Lung (tissue), 12 donors: ENCODE data around the gene ZNF254. TPM values are rescaled to one million over a fixed set of nuclear protein-coding genes. Genes with fewer than 3 reads are reported as not detected.

ENCODE experiments used
- ATAC-seq: fragments of 200-7000 bp; cut with Tn5 transposase; one replicate; pipeline ENCODE4 v1.9.1; 2020; ENCODE audit warnings: moderate number of reproducible peaks; ENCODE audit not compliant: insufficient read depth, low FRiP score
- DNase-seq, 3 donors: peaks; one replicate each; pipeline ENCODE4 v3.0.0-alpha.2; 2013 to 2017
- H3K27ac ChIP-seq, 2 donors: one replicate each; pipeline ENCODE4 v1.5.1; 2013; ENCODE audit warnings: mild to moderate bottlenecking in 2 of 2, moderate library complexity in 2 of 2, control low read depth in 1 of 2, inconsistent platforms in 1 of 2, low read depth in 1 of 2, low read length in 1 of 2
- H3K27me3 ChIP-seq, 3 donors: one replicate each; pipeline ENCODE4 v1.5.1; 2013; ENCODE audit warnings: low read length in 2 of 3; ENCODE audit not compliant: control insufficient read depth in 3 of 3, insufficient read depth in 3 of 3
- H3K36me3 ChIP-seq, 4 donors: one replicate each; pipeline ENCODE4 v1.5.1; 2013; ENCODE audit warnings: low read length in 4 of 4, mild to moderate bottlenecking in 1 of 4, moderate library complexity in 1 of 4; ENCODE audit not compliant: control insufficient read depth in 4 of 4, insufficient read depth in 4 of 4
- H3K4me1 ChIP-seq, 5 donors: one replicate each; pipeline ENCODE4 v1.5.1; 2013; ENCODE audit warnings: low read length in 5 of 5, mild to moderate bottlenecking in 2 of 5, moderate library complexity in 1 of 5; ENCODE audit not compliant: control insufficient read depth in 5 of 5, insufficient read depth in 5 of 5
- H3K4me3 ChIP-seq: one replicate; pipeline ENCODE4 v1.5.1; 2013; ENCODE audit warnings: mild to moderate bottlenecking, control low read depth, moderate library complexity
- H3K9ac ChIP-seq, 2 donors: one replicate each; pipeline ENCODE4 v1.5.1; 2013; ENCODE audit warnings: low read length in 2 of 2, control low read depth in 1 of 2; ENCODE audit not compliant: insufficient read depth in 1 of 2
- H3K9me3 ChIP-seq, 4 donors: one replicate each; pipeline ENCODE4 v1.5.1; 2013; ENCODE audit warnings: low read length in 3 of 4, mild to moderate bottlenecking in 1 of 4, moderate library complexity in 1 of 4; ENCODE audit not compliant: control insufficient read depth in 4 of 4, insufficient read depth in 3 of 4
- CTCF ChIP-seq: IDR thresholded peaks from 2 replicates; pipeline ENCODE4 v1.5.1; 2012; ENCODE audit warnings: mild to moderate bottlenecking; ENCODE audit errors: control extremely low read depth, extremely low read depth
- WGBS, 2 donors: extraction: QIAGEN DNeasy Blood & Tissue Kit; methylation state at CpG; one replicate each; pipeline ENCODE4 v1.1.7; 2013; 5-methylcytosine and 5-hydroxymethylcytosine counted together
- polyA plus RNA-seq, 2 donors: library from polyadenylated mRNA; stranded (reverse); fragments of 200-250 nt; gene quantifications; one replicate each; pipeline ENCODE4 v1.2.1, GENCODE V29; 2013
- total RNA-seq, 2 donors: library from RNA; depleted of rRNA in 1 of 2; stranded (reverse); fragments of >200 nt in 1 of 2; gene quantifications; one replicate each; pipeline ENCODE4 v1.2.1, GENCODE V29; 2014 to 2021
- donor health status: control.
- donor health status: control.
- donor health status: Bipolar disorder and iron deficiency.
- donor health status: healthy.
- donor health status: DM: yes; HTN: yes; CAD: no.

ZNF254 gene
- total and polyA plus RNA-seq, 4 donors = 4.5 to 68.7 (median 10.5) TPM

DNA sequence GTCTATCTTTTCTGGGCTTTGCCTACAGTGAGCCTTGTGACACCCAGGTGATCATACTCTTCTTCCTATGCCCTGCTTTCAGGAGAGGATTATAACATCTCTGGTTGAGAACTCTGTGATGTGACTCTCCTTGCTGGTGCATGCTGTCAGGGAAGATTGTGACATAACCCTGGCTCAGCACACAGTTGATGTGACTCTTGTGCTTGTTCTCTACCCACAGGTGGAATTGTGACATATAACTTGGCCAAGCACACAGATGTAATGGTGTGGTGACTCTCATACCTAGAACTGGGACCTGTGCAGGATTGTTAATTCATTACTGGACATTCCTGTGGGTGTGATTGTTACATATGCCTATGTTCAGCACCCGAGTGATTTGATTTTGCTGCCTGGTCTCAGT lies 21.7 kb upstream of the ZNF254 start:
- no peak for DNase-seq
- no peak for TF ChIP-seq CTCF
- H3K4me1 ChIP-seq = no peaks in the 10 kb centered on the region
- H3K27ac ChIP-seq = no peak overlapping the region
- ATAC-seq = no peak
- WGBS, 2 donors = 93 to 94% methylated on average over 1 of the region's 1 CpG
- H3K36me3 ChIP-seq = peaks cover 8 to 26% (median 21%) of the 10 kb centered on the region in 4 donors
- no peak overlapping the region for H3K9ac ChIP-seq
- H3K27me3 ChIP-seq = no peaks in the 10 kb centered on the region
- H3K9me3 ChIP-seq = no peaks in the 10 kb centered on the region
- no peak overlapping the region for H3K4me3 ChIP-seq

GRCh38 chr19:24065865-24066604 lies 21.0 kb upstream of the ZNF254 start:
- 61 to 98% methylated on average over 1 of the region's 1 CpG for WGBS, 2 donors
- H3K4me3 ChIP-seq = no peak overlapping the region
- no peak for ATAC-seq
- peaks cover 3 to 25% (median 17%) of the 10 kb centered on the region in 4 donors for H3K36me3 ChIP-seq
- DNase-seq = no peak
- no peak overlapping the region for H3K27ac ChIP-seq
- no peaks in the 10 kb centered on the region for H3K9me3 ChIP-seq
- H3K27me3 ChIP-seq = no peaks in the 10 kb centered on the region
- no peaks in the 10 kb centered on the region for H3K4me1 ChIP-seq
- H3K9ac ChIP-seq = peak overlapping the region in 1 of 2 donors; percentile 18
- TF ChIP-seq CTCF = no peak

- no peak overlapping the region for H3K9ac ChIP-seq
- no peak for ATAC-seq
Measured at GRCh38 chr19:24069905-24070657, 16.9 kb upstream of the ZNF254 start.

More at GRCh38 chr19:24069905-24070657, 16.9 kb upstream of the ZNF254 start:
- Histone ChIP-seq H3K4me1 (no peaks in the 10 kb centered on the region), H3K27ac (no peak overlapping the region), H3K27me3 (no peaks in the 10 kb centered on the region), H3K9me3 (no peaks in the 10 kb centered on the region), H3K4me3 (no peak overlapping the region), H3K36me3 (peaks cover 3 to 38% (median 35%) of the 10 kb centered on the region in 4 donors)
- 96 to 98% methylated on average over 3 of the region's 3 CpGs for WGBS, 2 donors
- no peak for TF ChIP-seq CTCF
- no peak for DNase-seq
